NCI-H2029 (cell line): Measurements from ENCODE around the gene ZBTB40.

ENCODE experiments used
- DNase-seq: peaks from one replicate; lab custom pipeline; 2025; lab: John Stamatoyannopoulos, UW

The ZBTB40 gene

GRCh38 chr1:22507587-22507986, 55.9 kb downstream of the ZBTB40 start:
- peak; percentile 55 for DNase-seq

- DNase-seq, result peak; percentile 85
Observed at GRCh38 chr1:22508329-22508728, 56.7 kb downstream of the ZBTB40 start.

- DNase-seq, result peak; percentile 55
Observed at GRCh38 chr1:22508991-22509390, 57.3 kb downstream of the ZBTB40 start.

- peak; percentile 59 for DNase-seq
Observed at GRCh38 chr1:22509815-22510214, 58.2 kb downstream of the ZBTB40 start.

GRCh38 chr1:22512873-22513272, 61.2 kb downstream of the ZBTB40 start:
- no peak for DNase-seq

GRCh38 chr1:22516906-22517571, 65.4 kb downstream of the ZBTB40 start:
- DNase-seq, result no peak

- no peak for DNase-seq
Observed at GRCh38 chr1:22517956-22518355, 66.3 kb downstream of the ZBTB40 start.

- peak; percentile 60 for DNase-seq
Observed at GRCh38 chr1:22518379-22518778, 66.7 kb downstream of the ZBTB40 start.

- no peak for DNase-seq
Observed at GRCh38 chr1:22520871-22521270, 69.2 kb downstream of the ZBTB40 start.

- DNase-seq, result no peak
Observed at GRCh38 chr1:22521692-22522091, 70.0 kb downstream of the ZBTB40 start.

- DNase-seq, result no peak
Observed at GRCh38 chr1:22522221-22522743, 70.6 kb downstream of the ZBTB40 start.

GRCh38 chr1:22524481-22524880, 72.8 kb downstream of the ZBTB40 start:
- no peak for DNase-seq

GRCh38 chr1:22525211-22525610, 73.6 kb downstream of the ZBTB40 start:
- DNase-seq, result no peak

- DNase-seq, result no peak
Observed at GRCh38 chr1:22525646-22526045, 74.0 kb downstream of the ZBTB40 start.

GRCh38 chr1:22526098-22526497, 74.4 kb downstream of the ZBTB40 start:
- no peak for DNase-seq

GRCh38 chr1:22526677-22527076, 75.0 kb downstream of the ZBTB40 start:
- no peak for DNase-seq

GRCh38 chr1:22527122-22527521, 75.5 kb downstream of the ZBTB40 start:
- no peak for DNase-seq

- no peak for DNase-seq
Observed at GRCh38 chr1:22527555-22528296, 76.1 kb downstream of the ZBTB40 start.

- DNase-seq, result no peak
Observed at GRCh38 chr1:22528451-22528850, 76.8 kb downstream of the ZBTB40 start.

- DNase-seq, result no peak
Observed at GRCh38 chr1:22529901-22530621, 78.4 kb downstream of the ZBTB40 start.

- no peak for DNase-seq
Observed at GRCh38 chr1:22530715-22531114, 79.1 kb downstream of the ZBTB40 start.

GRCh38 chr1:22531251-22531650, 79.6 kb downstream of the ZBTB40 start:
- DNase-seq, result no peak
